GM21576 (cell line): Measurements from ENCODE around the gene GNL3L.
"Not testable (repeated sequence)": the region's sequence is repeated elsewhere in the genome, so short reads cannot be mapped to it uniquely, and the experiment has no call there.

Source experiments
- ATAC-seq: cut with Tn5 transposase; IDR thresholded peaks from one replicate; pipeline ENCODE4 v1.9.1; 2021; ENCODE audit warnings: mild to moderate bottlenecking, moderate library complexity; ENCODE audit not compliant: unreplicated experiment

Gene GNL3L

GRCh38 chrX:54555006-54555405 lies 25.0 kb downstream of the GNL3L start:
- ATAC-seq: not testable (repeated sequence)

DNA sequence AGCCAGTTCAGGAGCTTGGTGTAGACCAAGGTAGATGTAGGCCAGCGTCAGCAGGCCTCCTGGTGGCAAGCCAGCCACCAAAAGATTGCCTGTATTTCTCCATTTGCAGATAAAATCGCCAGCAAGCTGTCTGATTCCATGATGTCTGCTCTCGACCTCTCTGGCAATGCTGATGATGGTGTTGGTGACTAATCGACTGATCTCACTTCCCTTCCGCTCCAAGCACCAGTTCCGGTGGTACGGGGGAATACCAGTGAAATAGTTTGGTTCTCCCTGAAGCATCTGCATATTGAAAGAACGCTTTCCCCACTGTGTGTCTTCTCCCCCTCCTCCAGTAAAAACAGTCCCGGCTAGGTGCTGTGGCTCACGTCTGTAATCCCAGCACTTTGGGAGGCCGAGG lies 30.4 kb downstream of the GNL3L start:
- ATAC-seq: no peak

DNA sequence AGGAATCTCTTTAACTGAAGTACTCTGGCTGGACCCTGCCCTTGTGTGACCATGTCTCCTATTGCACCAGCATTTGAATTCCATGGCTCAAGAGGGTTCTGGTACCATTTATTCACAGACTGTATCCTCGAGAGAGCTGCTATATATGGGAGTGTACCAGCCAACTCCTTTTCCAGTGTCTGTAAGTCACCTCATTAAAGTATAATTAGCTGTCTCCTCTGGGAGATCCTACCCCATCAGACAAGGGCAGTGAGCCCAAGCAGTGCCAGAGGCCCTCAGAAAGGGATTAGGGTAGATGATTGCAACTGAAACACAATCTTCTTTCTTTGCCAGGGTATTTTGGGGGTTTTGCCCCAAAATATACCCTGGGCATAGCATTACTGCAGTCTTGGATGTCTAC lies 31.6 kb downstream of the GNL3L start:
- ATAC-seq: no peak

GRCh38 chrX:54564936-54565335 lies 34.9 kb downstream of the GNL3L start:
- ATAC-seq: no peak

DNA sequence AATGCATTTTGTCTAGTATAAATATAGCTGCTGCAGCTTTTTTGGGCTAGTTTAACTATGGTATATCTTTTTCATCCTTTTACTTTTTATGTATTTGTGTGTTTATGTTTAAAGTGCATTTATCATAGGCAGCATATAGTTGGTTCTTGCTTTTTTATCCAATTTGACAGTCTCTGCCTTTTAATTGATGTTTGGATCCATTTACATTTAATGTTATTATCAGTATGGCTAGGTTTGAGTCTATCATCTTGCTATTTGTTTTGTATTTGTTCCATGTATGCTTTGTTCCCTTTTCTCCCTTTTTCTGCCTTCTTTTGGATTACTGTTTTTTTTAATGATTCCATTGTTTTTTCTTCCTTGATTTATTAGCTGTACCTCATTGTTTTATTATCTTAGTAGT lies 40.3 kb downstream of the GNL3L start:
- ATAC-seq: no peak

GRCh38 chrX:54572641-54573040 lies 42.6 kb downstream of the GNL3L start:
- ATAC-seq: not testable (repeated sequence)

DNA sequence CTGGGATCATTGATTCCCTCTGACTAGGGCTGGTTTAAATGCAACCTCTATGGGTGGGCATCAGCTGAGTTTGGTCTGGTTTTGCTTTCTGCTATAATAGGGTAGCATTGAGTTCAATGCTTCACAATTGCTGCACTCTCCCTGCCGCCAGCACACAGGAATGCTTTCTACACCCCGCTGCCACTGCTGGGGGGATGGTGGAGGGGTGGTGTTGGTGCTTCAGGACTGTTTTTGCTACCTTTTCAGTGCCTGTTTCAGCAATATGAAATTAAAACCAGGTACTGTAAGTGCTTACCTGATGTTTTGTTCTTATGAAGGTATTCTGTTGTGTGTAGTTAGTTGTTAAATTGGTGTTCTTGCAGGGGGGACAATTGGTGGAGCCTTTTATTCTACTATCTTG lies 67.7 kb downstream of the GNL3L start:
- no peak for ATAC-seq

- no peak for ATAC-seq
These were observed 72.5 kb downstream of the GNL3L start for GRCh38 chrX:54602563-54602962.
